ENCODE data around the gene ELAC2.
A peak's percentile ranks its signal among the peaks of the same experiment; 100 is the strongest.

- TF ChIP-seq CTCF (conservative IDR thresholded peaks at IDR 0.05; ENCODE audit: low read depth, low read length) (no peak), EZH2 (IDR thresholded peaks at IDR 0.05; ENCODE audit: borderline replicate concordance, low read depth, low read length, poor library complexity, severe bottlenecking) (peak; percentile 42)
These were observed 43.8 kb downstream of the ELAC2 start for GRCh38 chr17:12974005-12974531.

Data from A673 (cell line).